Measurements from ENCODE around the gene NXPH2. TPM values are rescaled to one million over a fixed set of nuclear protein-coding genes. Genes with fewer than 3 reads are reported as not detected.

Gene NXPH2
- total and polyA plus RNA-seq, 4 donors: 12.7 to 23.3 (median 15.8) TPM

DNA sequence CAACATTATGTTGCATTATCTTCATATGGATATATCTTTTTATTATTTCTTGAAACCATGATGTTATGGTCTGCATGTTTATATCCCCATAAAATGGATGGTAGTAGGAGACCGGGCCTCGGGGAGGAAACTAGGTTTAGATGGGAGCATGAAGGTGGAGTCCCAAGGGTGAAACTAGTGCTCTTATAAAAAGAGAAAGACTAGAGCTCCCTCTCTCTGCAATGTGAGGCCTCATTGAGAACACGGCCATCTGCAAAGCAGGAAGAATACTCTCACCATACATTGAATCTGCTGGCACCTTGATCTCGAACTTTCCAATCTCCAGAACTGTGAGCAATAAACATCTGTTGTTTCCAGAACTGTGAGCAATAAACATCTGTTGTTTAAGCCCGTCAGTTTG, 64.0 kb downstream of the NXPH2 start:
- Histone ChIP-seq H3K4me1 (ENCODE audit: control insufficient read depth, insufficient read depth, low read length) (no peaks in the 10 kb centered on the region), H3K27me3 (ENCODE audit: control insufficient read depth, insufficient read depth, low read length) (no peaks in the 10 kb centered on the region), H3K9me3 (ENCODE audit: control insufficient read depth, insufficient read depth, low read length) (no peaks in the 10 kb centered on the region), H3K27ac (ENCODE audit: low read depth, low read length) (no peak overlapping the region), H3K4me3 (ENCODE audit: low read depth, low read length) (no peak overlapping the region), H3K36me3 (ENCODE audit: control insufficient read depth, insufficient read depth, low read length) (no peaks in the 10 kb centered on the region)
- WGBS (ENCODE audit: insufficient coverage): 86% methylated on average over 3 of the region's 5 CpGs
- no peak for DNase-seq (ENCODE audit: low read depth in 4 of 6, low spot score in 6 of 6)

DNA sequence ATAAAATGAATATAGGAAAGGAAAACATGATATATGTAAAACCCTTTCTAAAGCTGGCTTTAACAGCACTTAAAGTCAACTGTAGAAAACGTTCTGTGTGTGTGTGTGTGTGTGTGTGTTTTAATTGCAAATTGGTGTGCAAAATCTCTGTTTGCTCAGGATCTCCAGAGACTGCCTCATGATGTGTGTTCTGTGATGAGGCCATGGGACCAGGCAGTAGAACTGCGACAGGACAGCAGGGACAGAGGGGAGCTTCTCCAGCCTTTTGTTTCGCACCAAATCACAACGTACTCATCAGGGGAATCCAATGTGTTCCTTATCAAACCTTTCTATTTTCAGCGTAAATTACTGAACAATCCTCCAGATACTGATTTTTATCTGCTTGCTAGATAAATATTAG, 66.7 kb downstream of the NXPH2 start:
- DNase-seq (ENCODE audit: low read depth in 4 of 6, low spot score in 6 of 6): no peak
- Histone ChIP-seq H3K36me3 (ENCODE audit: control insufficient read depth, insufficient read depth, low read length) (no peaks in the 10 kb centered on the region), H3K4me3 (ENCODE audit: low read depth, low read length) (no peak overlapping the region), H3K4me1 (ENCODE audit: control insufficient read depth, insufficient read depth, low read length) (peaks cover 4% of the 10 kb centered on the region), H3K27me3 (ENCODE audit: control insufficient read depth, insufficient read depth, low read length) (no peaks in the 10 kb centered on the region), H3K27ac (ENCODE audit: low read depth, low read length) (no peak overlapping the region), H3K9me3 (ENCODE audit: control insufficient read depth, insufficient read depth, low read length) (no peaks in the 10 kb centered on the region)
- 20% methylated on average over 1 of the region's 5 CpGs for WGBS (ENCODE audit: insufficient coverage)

DNA sequence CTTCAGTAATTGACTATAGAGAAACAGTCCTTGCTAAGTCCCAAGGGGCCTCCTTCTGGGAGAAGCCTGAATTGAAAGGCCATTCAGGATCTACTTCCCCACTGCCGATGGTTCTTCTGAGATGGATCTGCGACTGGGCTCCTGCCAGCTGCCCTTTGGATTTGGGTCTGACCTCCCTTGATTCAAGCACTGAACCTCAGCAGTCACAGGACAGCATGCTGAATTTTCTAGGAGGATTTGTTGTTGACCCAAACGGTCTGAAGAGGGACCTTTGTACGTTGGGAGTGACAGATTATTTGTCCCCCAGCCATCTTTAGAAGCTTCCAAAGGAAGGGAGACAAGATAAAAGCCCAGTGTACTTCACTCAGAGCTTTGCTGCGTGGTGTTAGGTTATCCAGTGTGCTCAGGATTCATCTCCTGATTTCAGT, 67.1 kb downstream of the NXPH2 start:
- Histone ChIP-seq H3K27me3 (ENCODE audit: control insufficient read depth, insufficient read depth, low read length) (no peaks in the 10 kb centered on the region), H3K27ac (ENCODE audit: low read depth, low read length) (no peak overlapping the region), H3K4me1 (ENCODE audit: control insufficient read depth, insufficient read depth, low read length) (peaks cover 4% of the 10 kb centered on the region), H3K36me3 (ENCODE audit: control insufficient read depth, insufficient read depth, low read length) (no peaks in the 10 kb centered on the region), H3K9me3 (ENCODE audit: control insufficient read depth, insufficient read depth, low read length) (no peaks in the 10 kb centered on the region), H3K4me3 (ENCODE audit: low read depth, low read length) (no peak overlapping the region)
- DNase-seq (ENCODE audit: low read depth in 4 of 6, low spot score in 6 of 6): no peak
- WGBS (ENCODE audit: insufficient coverage): 67% methylated on average over 2 of the region's 5 CpGs

DNA sequence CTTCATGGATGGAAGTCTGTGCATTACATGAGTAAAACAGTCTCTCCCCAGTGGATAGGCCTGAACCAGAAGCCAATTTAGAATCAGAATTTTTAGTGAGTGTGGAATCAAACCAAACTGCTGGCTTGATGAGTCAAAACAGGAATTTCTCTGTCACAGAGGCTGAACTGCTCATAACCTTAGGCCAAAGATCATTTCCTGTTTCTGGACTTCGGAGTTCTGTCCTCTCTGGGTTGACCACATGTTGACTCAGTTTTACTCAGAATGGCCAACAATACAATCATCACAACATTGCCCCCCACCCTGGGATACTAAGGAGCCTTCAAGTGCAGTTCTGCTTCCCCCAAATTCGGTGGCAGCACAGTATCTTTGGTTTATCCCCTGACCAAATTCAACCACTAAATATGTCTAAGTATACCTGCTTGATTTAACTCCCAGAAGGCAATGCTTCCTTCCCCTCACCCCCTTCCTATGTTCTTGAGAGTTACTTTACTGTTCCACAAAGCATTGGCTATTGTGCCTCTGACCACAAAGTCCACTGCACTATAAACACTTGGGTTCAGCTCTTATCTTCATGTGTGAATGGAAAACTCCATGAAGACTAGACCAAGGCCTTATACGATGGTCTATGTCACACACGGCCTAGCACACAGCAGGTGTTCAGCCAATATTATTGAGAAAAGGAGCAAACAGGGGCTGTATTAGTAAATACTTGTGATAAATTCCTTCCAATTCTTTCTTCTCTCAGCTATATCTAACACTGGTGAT, 67.8 kb downstream of the NXPH2 start:
- Histone ChIP-seq H3K4me1 (ENCODE audit: control insufficient read depth, insufficient read depth, low read length) (peaks cover 4% of the 10 kb centered on the region), H3K4me3 (ENCODE audit: low read depth, low read length) (no peak overlapping the region), H3K27me3 (ENCODE audit: control insufficient read depth, insufficient read depth, low read length) (no peaks in the 10 kb centered on the region), H3K36me3 (ENCODE audit: control insufficient read depth, insufficient read depth, low read length) (no peaks in the 10 kb centered on the region), H3K27ac (ENCODE audit: low read depth, low read length) (no peak overlapping the region), H3K9me3 (ENCODE audit: control insufficient read depth, insufficient read depth, low read length) (no peaks in the 10 kb centered on the region)
- 88% methylated on average over 2 of the region's 4 CpGs for WGBS (ENCODE audit: insufficient coverage)
- DNase-seq (ENCODE audit: low read depth in 4 of 6, low spot score in 6 of 6): no peak

DNA sequence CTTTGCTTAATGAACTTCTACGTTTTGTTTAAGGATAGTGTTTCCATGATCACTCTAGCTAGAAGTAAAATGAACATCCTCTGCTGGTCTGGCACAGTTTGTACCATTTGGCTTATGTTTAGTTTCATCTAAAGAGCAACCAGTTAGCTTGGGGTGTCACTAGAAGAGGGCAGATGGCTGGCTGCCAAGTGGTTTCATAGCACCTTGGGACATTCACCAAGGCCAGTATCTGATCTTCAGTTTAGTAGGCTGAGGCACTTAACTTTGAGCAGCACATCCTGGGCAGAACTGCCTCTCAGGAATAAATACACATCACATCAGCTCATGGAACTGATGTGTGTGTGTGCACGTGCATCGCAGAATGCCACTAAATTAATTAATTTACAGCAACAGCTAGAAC, 68.4 kb downstream of the NXPH2 start:
- no peak overlapping the region for H3K4me3 ChIP-seq (ENCODE audit: low read depth, low read length)
- peaks cover 4% of the 10 kb centered on the region for H3K4me1 ChIP-seq (ENCODE audit: control insufficient read depth, insufficient read depth, low read length)
- no peaks in the 10 kb centered on the region for H3K36me3 ChIP-seq (ENCODE audit: control insufficient read depth, insufficient read depth, low read length)
- H3K9me3 ChIP-seq (ENCODE audit: control insufficient read depth, insufficient read depth, low read length): no peaks in the 10 kb centered on the region
- no peaks in the 10 kb centered on the region for H3K27me3 ChIP-seq (ENCODE audit: control insufficient read depth, insufficient read depth, low read length)
- 88% methylated on average over 1 of the region's 3 CpGs for WGBS (ENCODE audit: insufficient coverage)
- DNase-seq (ENCODE audit: low read depth in 4 of 6, low spot score in 6 of 6): no peak
- H3K27ac ChIP-seq (ENCODE audit: low read depth, low read length): no peak overlapping the region

DNA sequence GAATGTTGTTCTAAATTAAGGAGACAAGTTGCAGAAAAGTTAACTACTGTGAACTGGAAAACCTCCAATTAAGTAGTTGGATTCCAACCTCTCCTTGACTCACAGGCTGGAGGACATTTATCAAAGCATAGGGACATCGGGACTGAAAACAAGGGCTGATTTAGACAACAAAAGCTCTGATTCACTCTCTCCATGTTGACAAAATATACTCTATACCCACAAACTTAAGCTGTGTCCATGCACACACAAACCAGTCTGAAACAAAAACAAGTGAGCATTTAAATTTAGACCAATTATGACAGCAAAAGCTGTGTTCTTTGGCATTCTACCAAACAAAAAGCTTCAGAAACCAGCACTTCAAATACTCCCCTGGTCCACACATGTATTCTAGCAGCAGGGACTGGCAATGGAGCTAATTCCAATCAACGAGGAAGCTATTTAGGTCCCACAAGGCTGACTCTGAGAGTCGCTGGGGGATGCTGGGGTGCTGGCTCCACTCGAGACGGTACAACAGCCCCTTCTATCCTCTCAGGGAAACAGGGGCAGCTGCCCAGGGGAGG, 71.4 kb downstream of the NXPH2 start:
- Histone ChIP-seq H3K4me1 (ENCODE audit: control insufficient read depth, insufficient read depth, low read length) (peaks cover 4% of the 10 kb centered on the region), H3K4me3 (ENCODE audit: low read depth, low read length) (no peak overlapping the region), H3K9me3 (ENCODE audit: control insufficient read depth, insufficient read depth, low read length) (no peaks in the 10 kb centered on the region), H3K27me3 (ENCODE audit: control insufficient read depth, insufficient read depth, low read length) (no peaks in the 10 kb centered on the region), H3K27ac (ENCODE audit: low read depth, low read length) (no peak overlapping the region), H3K36me3 (ENCODE audit: control insufficient read depth, insufficient read depth, low read length) (no peaks in the 10 kb centered on the region)
- DNase-seq (ENCODE audit: low read depth in 4 of 6, low spot score in 6 of 6): peak in 3 of 6 donors; percentile 13 to 79 (median 77)
- 3% methylated on average over 3 of the region's 5 CpGs for WGBS (ENCODE audit: insufficient coverage)

DNA sequence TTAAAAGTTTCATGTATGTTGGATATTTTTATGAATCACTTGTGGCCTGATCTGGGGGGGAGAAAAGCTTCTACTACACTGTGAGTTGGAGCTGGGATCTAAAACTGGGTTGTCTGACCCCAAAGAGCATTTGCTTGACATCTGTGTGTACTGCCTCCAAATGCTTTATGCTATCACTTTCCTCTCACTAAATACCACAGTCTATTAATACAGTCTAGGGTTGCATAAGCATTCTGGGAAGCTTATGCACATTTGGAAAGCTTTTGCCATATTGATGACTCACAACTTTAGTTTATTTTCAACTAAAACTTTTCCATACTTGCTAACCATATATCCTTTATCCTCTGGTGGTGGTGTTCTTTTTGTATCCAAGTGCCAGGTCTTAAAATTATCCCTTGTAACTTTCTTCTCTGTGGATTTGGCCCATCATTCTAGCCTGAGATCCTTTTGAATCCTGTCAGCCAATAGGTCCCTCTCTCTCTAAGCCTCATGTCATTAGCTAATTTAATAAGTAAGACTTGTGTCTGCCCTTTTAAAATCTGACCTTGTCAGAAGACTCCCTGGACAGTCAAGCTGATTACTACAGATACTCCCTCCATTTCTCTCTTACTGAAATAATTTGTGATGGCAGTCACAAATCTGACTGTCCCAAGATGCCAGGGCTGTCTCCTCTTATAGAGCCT, 72.7 kb downstream of the NXPH2 start:
- Histone ChIP-seq H3K4me1 (ENCODE audit: control insufficient read depth, insufficient read depth, low read length) (peaks cover 4% of the 10 kb centered on the region), H3K4me3 (ENCODE audit: low read depth, low read length) (no peak overlapping the region), H3K36me3 (ENCODE audit: control insufficient read depth, insufficient read depth, low read length) (no peaks in the 10 kb centered on the region), H3K9me3 (ENCODE audit: control insufficient read depth, insufficient read depth, low read length) (no peaks in the 10 kb centered on the region), H3K27ac (ENCODE audit: low read depth, low read length) (no peak overlapping the region), H3K27me3 (ENCODE audit: control insufficient read depth, insufficient read depth, low read length) (no peaks in the 10 kb centered on the region)
- DNase-seq (ENCODE audit: low read depth in 4 of 6, low spot score in 6 of 6): no peak

DNA sequence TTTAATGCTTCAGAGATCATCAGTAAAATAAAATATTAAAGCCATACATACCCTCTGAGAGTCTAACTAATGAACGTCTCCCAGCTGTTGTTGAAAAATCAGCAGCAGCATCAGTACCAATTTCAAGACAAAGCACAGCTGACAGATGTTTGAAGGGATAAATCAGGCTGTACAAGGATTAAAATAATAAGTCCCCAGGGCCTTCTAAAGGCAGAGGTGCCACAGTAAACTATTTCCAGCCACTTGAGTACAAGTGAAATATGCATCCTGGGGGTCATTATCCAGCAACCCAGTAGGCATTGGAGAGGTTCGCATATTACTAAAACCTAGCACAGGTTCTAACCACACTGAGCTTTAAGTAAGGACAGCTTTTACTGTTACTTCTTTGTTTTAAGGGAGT, 76.9 kb downstream of the NXPH2 start:
- H3K36me3 ChIP-seq (ENCODE audit: control insufficient read depth, insufficient read depth, low read length): no peaks in the 10 kb centered on the region
- no peaks in the 10 kb centered on the region for H3K4me1 ChIP-seq (ENCODE audit: control insufficient read depth, insufficient read depth, low read length)
- DNase-seq (ENCODE audit: low read depth in 4 of 6, low spot score in 6 of 6): peak in 1 of 6 donors; percentile 83
- no peaks in the 10 kb centered on the region for H3K9me3 ChIP-seq (ENCODE audit: control insufficient read depth, insufficient read depth, low read length)
- no peak overlapping the region for H3K27ac ChIP-seq (ENCODE audit: low read depth, low read length)
- WGBS (ENCODE audit: insufficient coverage): no CpG with 5 or more reads among the region's 2 CpGs
- H3K4me3 ChIP-seq (ENCODE audit: low read depth, low read length): no peak overlapping the region
- H3K27me3 ChIP-seq (ENCODE audit: control insufficient read depth, insufficient read depth, low read length): no peaks in the 10 kb centered on the region

DNA sequence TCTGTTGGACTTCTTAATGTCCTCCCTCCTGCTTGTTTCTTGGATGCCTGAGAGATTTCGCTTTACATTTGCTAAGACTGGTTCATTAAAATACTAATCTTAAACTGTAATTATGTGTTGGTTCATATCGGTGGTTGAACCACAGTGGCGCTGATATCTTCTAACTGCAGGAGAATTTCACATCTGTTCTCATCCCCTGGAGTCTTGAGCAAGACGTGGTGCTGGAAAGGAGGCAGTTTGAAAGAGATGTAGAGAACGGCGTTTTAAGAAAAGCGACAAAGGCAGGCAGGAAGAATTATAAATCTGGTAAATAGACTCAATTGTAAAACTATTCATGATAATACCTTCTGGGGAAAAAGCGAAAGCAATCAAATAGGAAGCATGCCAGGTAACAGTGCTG, 79.5 kb downstream of the NXPH2 start:
- 83% methylated on average over 1 of the region's 8 CpGs for WGBS (ENCODE audit: insufficient coverage)

DNA sequence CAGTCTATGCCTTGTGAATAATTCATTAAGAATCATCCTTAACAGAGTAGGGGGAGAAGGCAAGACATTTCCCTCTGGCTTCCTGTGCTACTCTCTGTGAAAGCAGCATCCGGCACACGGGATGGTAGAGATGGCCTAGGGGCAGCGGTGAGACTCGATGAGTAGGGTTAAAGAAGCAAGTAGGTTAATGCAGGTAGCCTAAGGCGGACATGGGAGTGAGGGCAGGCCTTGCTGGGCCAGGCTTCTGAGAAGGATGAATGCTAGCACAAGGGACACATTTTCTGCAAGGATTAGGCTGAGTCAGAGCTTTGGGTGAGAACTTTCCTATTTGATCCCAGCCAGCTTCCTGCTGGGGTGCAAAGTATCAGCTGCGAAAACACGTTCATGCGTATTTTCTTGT, 80.8 kb downstream of the NXPH2 start:
- H3K4me3 ChIP-seq (ENCODE audit: low read depth, low read length): no peak overlapping the region
- H3K36me3 ChIP-seq (ENCODE audit: control insufficient read depth, insufficient read depth, low read length): no peaks in the 10 kb centered on the region
- H3K4me1 ChIP-seq (ENCODE audit: control insufficient read depth, insufficient read depth, low read length): no peaks in the 10 kb centered on the region
- no peak overlapping the region for H3K27ac ChIP-seq (ENCODE audit: low read depth, low read length)
- H3K27me3 ChIP-seq (ENCODE audit: control insufficient read depth, insufficient read depth, low read length): no peaks in the 10 kb centered on the region
- no peaks in the 10 kb centered on the region for H3K9me3 ChIP-seq (ENCODE audit: control insufficient read depth, insufficient read depth, low read length)
- 76% methylated on average over 8 of the region's 8 CpGs for WGBS (ENCODE audit: insufficient coverage)
- peak in 1 of 6 donors; percentile 22 for DNase-seq (ENCODE audit: low read depth in 4 of 6, low spot score in 6 of 6)

More for the DNA sequence above, 79.5 kb downstream of the NXPH2 start:
- H3K27me3 ChIP-seq (ENCODE audit: control insufficient read depth, insufficient read depth, low read length): no peaks in the 10 kb centered on the region
- H3K4me1 ChIP-seq (ENCODE audit: control insufficient read depth, insufficient read depth, low read length): no peaks in the 10 kb centered on the region
- DNase-seq (ENCODE audit: low read depth in 4 of 6, low spot score in 6 of 6): peak in 1 of 6 donors; percentile 84
- no peaks in the 10 kb centered on the region for H3K36me3 ChIP-seq (ENCODE audit: control insufficient read depth, insufficient read depth, low read length)
- no peak overlapping the region for H3K27ac ChIP-seq (ENCODE audit: low read depth, low read length)
- H3K4me3 ChIP-seq (ENCODE audit: low read depth, low read length): no peak overlapping the region
- no peaks in the 10 kb centered on the region for H3K9me3 ChIP-seq (ENCODE audit: control insufficient read depth, insufficient read depth, low read length)
